Suprapubic skin (tissue), 4 donors: Measurements from ENCODE around the gene KCNB1. TPM values are rescaled to one million over a fixed set of nuclear protein-coding genes. Genes with fewer than 3 reads are reported as not detected.

Experiments
- DNase-seq, 2 donors: peaks; one replicate each; pipeline ENCODE4 v3.0.0-alpha.2; 2019; ENCODE audit warnings: low spot score in 2 of 2
- H3K27ac ChIP-seq: fragments of 200-600 bp; sonication (generic); one replicate; pipeline ENCODE4 v1.5.1; 2019
- H3K27me3 ChIP-seq: fragments of 200-600 bp; sonication (generic); one replicate; pipeline ENCODE4 v1.5.1; 2019
- H3K36me3 ChIP-seq: fragments of 200-600 bp; sonication (generic); one replicate; pipeline ENCODE4 v1.5.1; 2019
- H3K4me1 ChIP-seq: fragments of 200-600 bp; sonication (generic); one replicate; pipeline ENCODE4 v1.5.1; 2019
- H3K4me3 ChIP-seq: fragments of 200-600 bp; sonication (generic); one replicate; pipeline ENCODE4 v1.5.1; 2019; ENCODE audit warnings: mild to moderate bottlenecking
- H3K9me3 ChIP-seq: fragments of 200-600 bp; sonication (generic); one replicate; pipeline ENCODE4 v1.5.1; 2019
- CTCF ChIP-seq, 2 donors: fragments of 200-600 bp in 1 of 2; fragments of 450-650 bp in 1 of 2; sonication (generic) in 1 of 2; IDR thresholded peaks; one replicate each; pipeline ENCODE4 v1.5.1; 2016 to 2019; ENCODE audit warnings: antibody characterized with exemption in 2 of 2, mild to moderate bottlenecking in 1 of 2, moderate library complexity in 1 of 2
- EP300 ChIP-seq: sonication (generic); formaldehyde crosslinking; IDR thresholded peaks from one replicate; pipeline ENCODE4 v1.6.1; 2017; ENCODE audit warnings: antibody characterized with exemption
- POLR2A ChIP-seq, 2 donors: fragments of 450-650 bp; IDR thresholded peaks; one replicate each; pipeline ENCODE4 v1.6.1; 2017; ENCODE audit warnings: antibody characterized with exemption in 2 of 2, mild to moderate bottlenecking in 2 of 2, moderate library complexity in 2 of 2
- POLR2AphosphoS5 ChIP-seq, 3 donors: sonication (generic); formaldehyde crosslinking; IDR thresholded peaks; one replicate each; pipeline ENCODE4 v1.6.1; 2017; ENCODE audit warnings: antibody characterized with exemption in 3 of 3
- WGBS: methylation state at CpG from one replicate; pipeline ENCODE4 v1.1.5; 2018; 5-methylcytosine and 5-hydroxymethylcytosine counted together
- total RNA-seq, 4 donors: library from RNA; depleted of rRNA; stranded (reverse); fragments of >200 nt; gene quantifications; one replicate each; pipeline ENCODE4 v1.1.0, GENCODE V29; 2016

Gene KCNB1
- total RNA-seq, 4 donors from 2014 or later: 0.91 to 4.0 (median 2.3) TPM

GRCh38 chr20:49372095-49372734, 110.3 kb downstream of the KCNB1 start:
- no peak for DNase-seq
- Histone ChIP-seq H3K27me3 (peaks cover 11% of the 10 kb centered on the region), H3K4me3 (no peak overlapping the region), H3K4me1 (peaks cover 4% of the 10 kb centered on the region), H3K27ac (no peak overlapping the region), H3K9me3 (no peaks in the 10 kb centered on the region), H3K36me3 (no peaks in the 10 kb centered on the region)
- 72% methylated on average over 7 of the region's 9 CpGs for WGBS
- TF ChIP-seq EP300 (no peak), CTCF (IDR thresholded peaks at IDR 0.05) (no peak), POLR2AphosphoS5 (IDR thresholded peaks at IDR 0.05) (no peak), POLR2A (IDR thresholded peaks at IDR 0.05) (no peak)

DNA sequence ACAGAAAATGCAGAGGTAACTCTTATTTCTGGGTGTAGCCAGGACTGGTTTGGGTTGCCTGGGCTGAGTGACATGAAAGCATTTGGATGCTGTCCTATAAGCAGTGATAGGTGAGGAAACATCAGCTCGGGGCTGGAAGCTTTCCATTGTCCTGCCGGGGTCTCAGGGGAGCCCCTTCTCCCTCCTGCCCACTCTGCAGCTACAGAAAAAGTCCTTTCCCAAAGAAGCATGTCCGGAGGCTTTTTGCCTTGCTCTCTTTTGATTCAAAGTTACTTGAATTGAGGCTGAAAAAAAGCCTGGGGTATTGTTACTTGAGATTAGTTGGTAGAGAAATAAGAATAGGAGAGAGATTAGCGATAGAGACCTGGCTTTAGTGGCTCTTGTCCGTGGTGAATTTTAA, 113.9 kb downstream of the KCNB1 start:
- peaks cover 3% of the 10 kb centered on the region for H3K27me3 ChIP-seq
- H3K4me1 ChIP-seq: peaks cover 4% of the 10 kb centered on the region
- H3K27ac ChIP-seq: no peak overlapping the region
- WGBS: 56% methylated on average over 5 of the region's 5 CpGs
- no peak for DNase-seq
- TF ChIP-seq POLR2A (IDR thresholded peaks at IDR 0.05) (no peak), CTCF (IDR thresholded peaks at IDR 0.05) (no peak), EP300 (no peak), POLR2AphosphoS5 (IDR thresholded peaks at IDR 0.05) (no peak)
- no peaks in the 10 kb centered on the region for H3K9me3 ChIP-seq
- no peaks in the 10 kb centered on the region for H3K36me3 ChIP-seq
- no peak overlapping the region for H3K4me3 ChIP-seq

DNA sequence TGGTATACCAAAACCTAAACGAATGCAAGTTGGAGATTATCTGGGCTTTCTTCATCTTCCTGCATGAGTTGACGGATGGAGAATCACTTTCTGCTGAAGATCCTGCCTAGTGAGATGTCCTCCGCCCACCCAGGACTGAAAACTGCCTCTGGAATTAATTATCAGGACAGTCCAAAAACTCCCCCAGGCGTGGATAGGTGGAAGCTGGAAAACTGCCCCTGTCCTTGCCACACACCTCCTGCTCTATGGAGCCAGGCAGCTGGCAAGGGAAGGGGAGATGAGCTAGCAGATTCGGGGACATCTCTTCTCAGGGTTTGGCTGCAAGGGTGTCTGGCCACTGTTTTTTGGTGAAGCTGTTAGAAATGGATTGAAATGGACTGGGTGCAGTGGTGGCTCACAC, 115.4 kb downstream of the KCNB1 start:
- no peak for DNase-seq
- H3K9me3 ChIP-seq: no peaks in the 10 kb centered on the region
- TF ChIP-seq POLR2AphosphoS5 (IDR thresholded peaks at IDR 0.05) (no peak), POLR2A (IDR thresholded peaks at IDR 0.05) (no peak), EP300 (no peak), CTCF (IDR thresholded peaks at IDR 0.05) (no peak)
- WGBS: 70% methylated on average over 5 of the region's 5 CpGs
- peaks cover 4% of the 10 kb centered on the region for H3K4me1 ChIP-seq
- H3K4me3 ChIP-seq: no peak overlapping the region
- no peaks in the 10 kb centered on the region for H3K36me3 ChIP-seq
- no peaks in the 10 kb centered on the region for H3K27me3 ChIP-seq
- H3K27ac ChIP-seq: no peak overlapping the region

DNA sequence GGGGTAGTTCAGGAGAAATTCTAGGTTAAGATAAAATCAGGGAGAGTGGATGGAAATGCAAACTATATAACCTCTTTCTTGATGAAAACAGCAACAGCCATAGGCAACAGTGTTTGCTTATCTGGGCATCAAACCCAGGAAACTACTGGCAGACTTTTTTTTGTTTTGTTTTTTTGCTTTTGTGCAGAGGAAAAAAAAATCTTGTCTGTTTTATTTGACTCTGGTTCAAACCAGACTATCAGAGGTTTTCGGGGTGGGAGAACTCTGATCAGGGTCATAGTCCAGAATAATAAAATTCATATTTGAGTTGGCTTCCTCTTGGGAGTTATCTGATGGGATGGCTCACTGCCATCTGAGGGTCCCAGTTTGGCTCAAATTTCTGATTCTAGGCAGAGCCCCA, 115.8 kb downstream of the KCNB1 start:
- WGBS: 40% methylated on average over 1 of the region's 1 CpG
- no peak overlapping the region for H3K27ac ChIP-seq
- TF ChIP-seq POLR2A (IDR thresholded peaks at IDR 0.05) (no peak), CTCF (IDR thresholded peaks at IDR 0.05) (no peak), EP300 (no peak), POLR2AphosphoS5 (IDR thresholded peaks at IDR 0.05) (no peak)
- no peaks in the 10 kb centered on the region for H3K27me3 ChIP-seq
- no peaks in the 10 kb centered on the region for H3K9me3 ChIP-seq
- no peak for DNase-seq
- peaks cover 2% of the 10 kb centered on the region for H3K4me1 ChIP-seq
- no peak overlapping the region for H3K4me3 ChIP-seq
- H3K36me3 ChIP-seq: no peaks in the 10 kb centered on the region

GRCh38 chr20:49361862-49362660, 120.4 kb downstream of the KCNB1 start:
- H3K9me3 ChIP-seq: no peaks in the 10 kb centered on the region
- H3K4me1 ChIP-seq: no peaks in the 10 kb centered on the region
- H3K27me3 ChIP-seq: no peaks in the 10 kb centered on the region
- no peak for TF ChIP-seq POLR2AphosphoS5 (IDR thresholded peaks at IDR 0.05)
- no peak for TF ChIP-seq CTCF (IDR thresholded peaks at IDR 0.05)
- no peak for TF ChIP-seq EP300
- no peak for TF ChIP-seq POLR2A (IDR thresholded peaks at IDR 0.05)
- H3K4me3 ChIP-seq: no peak overlapping the region
- DNase-seq: no peak
- no peak overlapping the region for H3K27ac ChIP-seq
- WGBS: 52% methylated on average over 4 of the region's 4 CpGs
- no peaks in the 10 kb centered on the region for H3K36me3 ChIP-seq
